ENCODE results near the gene NKX2-2.

- no peak for TF ChIP-seq POLR2A (IDR thresholded peaks at IDR 0.05; ENCODE audit: low read depth)
- no peak for TF ChIP-seq EP300 (IDR thresholded peaks at IDR 0.05)
Observed at GRCh38 chr20:21539512-21539911, 25.6 kb upstream of the NKX2-2 start.
